H9 (cell line): ENCODE data around the gene SRP68. TPM values are rescaled to one million over a fixed set of nuclear protein-coding genes. Genes with fewer than 3 reads are reported as not detected.

Experiments used
- DNase-seq: peaks from one replicate; pipeline ENCODE4 v3.0.0-alpha.2; 2017
- H2AFZ ChIP-seq: one replicate; pipeline ENCODE4 v1.6.1; 2013; ENCODE audit warnings: mild to moderate bottlenecking, low read length, control low read depth, moderate library complexity
- H2AK5ac ChIP-seq: 2 replicates; pipeline ENCODE4 v1.6.1; 2013; ENCODE audit warnings: low read length, control low read depth, mixed read lengths; ENCODE audit not compliant: insufficient read length
- H2BK120ac ChIP-seq: one replicate; pipeline ENCODE4 v1.6.1; 2013; ENCODE audit warnings: low read depth, mild to moderate bottlenecking, low read length, control low read depth, inconsistent platforms; ENCODE audit not compliant: poor library complexity, severe bottlenecking
- H2BK12ac ChIP-seq: 2 replicates; pipeline ENCODE4 v1.6.1; 2013; ENCODE audit warnings: low read length, control low read depth, mixed read lengths, low read depth; ENCODE audit not compliant: insufficient read length
- H2BK15ac ChIP-seq: 2 replicates; pipeline ENCODE4 v1.6.1; 2013; ENCODE audit warnings: low read depth, low read length, control low read depth
- H2BK20ac ChIP-seq: one replicate; pipeline ENCODE4 v1.6.1; 2013; ENCODE audit warnings: low read depth, mild to moderate bottlenecking, low read length, control low read depth, inconsistent platforms; ENCODE audit not compliant: poor library complexity, severe bottlenecking
- H2BK5ac ChIP-seq: 2 replicates; pipeline ENCODE4 v1.6.1; 2013; ENCODE audit warnings: low read length, control low read depth, mixed read lengths; ENCODE audit not compliant: insufficient read length
- H3K14ac ChIP-seq: 2 replicates; pipeline ENCODE4 v1.6.1; 2013; ENCODE audit warnings: low read length, control low read depth; ENCODE audit not compliant: insufficient read depth
- H3K18ac ChIP-seq: 2 replicates; pipeline ENCODE4 v1.6.1; 2013; ENCODE audit warnings: low read depth, mild to moderate bottlenecking, mixed read lengths, low read length, control low read depth; ENCODE audit not compliant: insufficient read length
- H3K23ac ChIP-seq: 2 replicates; pipeline ENCODE4 v1.6.1; 2013; ENCODE audit warnings: low read length, control low read depth, mixed read lengths, low read depth; ENCODE audit not compliant: insufficient read length
- H3K23me2 ChIP-seq: 2 replicates; pipeline ENCODE4 v1.6.1; 2013; ENCODE audit warnings: low read depth, mild to moderate bottlenecking, mixed read lengths, low read length, control low read depth; ENCODE audit not compliant: insufficient read length, poor library complexity, severe bottlenecking
- H3K27ac ChIP-seq: 2 replicates; pipeline ENCODE4 v1.5.1; 2013; ENCODE audit warnings: low read length, control low read depth, mixed read lengths, low read depth; ENCODE audit not compliant: insufficient read length
- H3K27me3 ChIP-seq: 2 replicates; pipeline ENCODE4 v1.6.1; 2013; ENCODE audit warnings: low read length, control low read depth, inconsistent platforms; ENCODE audit not compliant: insufficient read depth
- H3K4ac ChIP-seq: 2 replicates; pipeline ENCODE4 v1.6.1; 2013; ENCODE audit warnings: low read depth, mild to moderate bottlenecking, control low read depth, inconsistent platforms, low read length, moderate library complexity
- H3K4me1 ChIP-seq: 2 replicates; pipeline ENCODE4 v1.6.1; 2013; ENCODE audit warnings: low read length, control low read depth, inconsistent platforms; ENCODE audit not compliant: insufficient read depth
- H3K4me2 ChIP-seq: 2 replicates; pipeline ENCODE4 v1.6.1; 2013; ENCODE audit warnings: low read length, control low read depth, mixed read lengths; ENCODE audit not compliant: insufficient read length, insufficient read depth
- H3K56ac ChIP-seq: 2 replicates; pipeline ENCODE4 v1.6.1; 2013; ENCODE audit warnings: low read depth, mild to moderate bottlenecking, mixed read lengths, low read length, control low read depth; ENCODE audit not compliant: insufficient read length
- H3K79me1 ChIP-seq: 2 replicates; pipeline ENCODE4 v1.6.1; 2013; ENCODE audit warnings: low read depth, mild to moderate bottlenecking, moderate library complexity, low read length, control low read depth, inconsistent platforms; ENCODE audit not compliant: insufficient read depth, poor library complexity, severe bottlenecking
- H3K79me2 ChIP-seq: 2 replicates; pipeline ENCODE4 v1.6.1; 2013; ENCODE audit warnings: low read length, control low read depth, inconsistent platforms; ENCODE audit not compliant: insufficient read depth
- H3K9ac ChIP-seq: 2 replicates; pipeline ENCODE4 v1.6.1; 2013; ENCODE audit warnings: low read length, control low read depth, mixed read lengths; ENCODE audit not compliant: insufficient read length; ENCODE audit errors: extremely low read depth
- H3K9me3 ChIP-seq: one replicate; pipeline ENCODE4 v1.6.1; 2013; ENCODE audit warnings: low read depth, low read length, inconsistent platforms; ENCODE audit not compliant: control insufficient read depth
- H3T11ph ChIP-seq: one replicate; pipeline ENCODE4 v1.6.1; 2013; ENCODE audit warnings: mild to moderate bottlenecking, low read length, control low read depth, inconsistent platforms
- H4K20me1 ChIP-seq: one replicate; pipeline ENCODE4 v1.6.1; 2013; ENCODE audit not compliant: control insufficient read depth, insufficient read length, insufficient read depth
- H4K5ac ChIP-seq: 2 replicates; pipeline ENCODE4 v1.6.1; 2013; ENCODE audit warnings: low read depth, mild to moderate bottlenecking, mixed read lengths, low read length, control low read depth; ENCODE audit not compliant: insufficient read length
- H4K8ac ChIP-seq: replicated peaks from 2 replicates; pipeline ENCODE4 v1.6.1; 2013; ENCODE audit warnings: low read length, control low read depth, mixed read lengths, low read depth; ENCODE audit not compliant: insufficient read length
- H4K91ac ChIP-seq: 2 replicates; pipeline ENCODE4 v1.6.1; 2013; ENCODE audit warnings: low read depth, mild to moderate bottlenecking, moderate library complexity, mixed read lengths, low read length, control low read depth; ENCODE audit not compliant: insufficient read length
- H3K27ac Mint-ChIP-seq, 3 experiments: 2 replicates in 2 of 3; 3 replicates in 1 of 3; pipeline ENCODE4 v1.8.0; 2020 to 2021; ENCODE audit warnings: mixed read lengths in 3 of 3, mild to moderate bottlenecking in 1 of 3, moderate library complexity in 1 of 3
- H3K27me3 Mint-ChIP-seq: 2 replicates; pipeline ENCODE4 v1.8.0; 2021; ENCODE audit warnings: low read depth, mild to moderate bottlenecking, moderate library complexity, mixed read lengths
- H3K36me3 Mint-ChIP-seq, 3 experiments: 2 replicates in 2 of 3; 3 replicates in 1 of 3; pipeline ENCODE4 v1.8.0; 2020 to 2021; ENCODE audit warnings: low read depth in 3 of 3, mixed read lengths in 3 of 3; ENCODE audit not compliant: insufficient read depth in 1 of 3
- H3K4me1 Mint-ChIP-seq, 2 experiments: 2 replicates each; pipeline ENCODE4 v1.8.0; 2020; ENCODE audit warnings: mixed read lengths in 2 of 2
- H3K4me3 Mint-ChIP-seq, 2 experiments: 2 replicates in 1 of 2; 3 replicates in 1 of 2; pipeline ENCODE4 v1.8.0; 2020 to 2021; ENCODE audit warnings: mild to moderate bottlenecking in 2 of 2, mixed read lengths in 2 of 2, moderate library complexity in 1 of 2
- H3K9me3 Mint-ChIP-seq, 2 experiments: 2 replicates in 1 of 2; 3 replicates in 1 of 2; pipeline ENCODE4 v1.8.0; 2020; ENCODE audit warnings: mild to moderate bottlenecking in 2 of 2, mixed read lengths in 2 of 2, moderate library complexity in 1 of 2
- CTCF ChIP-seq: fragments of 200-600 bp; sonication (generic); conservative IDR thresholded peaks from 3 replicates; pipeline ENCODE4 v1.8.0; 2021; ENCODE audit warnings: antibody characterized with exemption, mild to moderate bottlenecking
- WGBS: extraction: QIAGEN DNeasy Blood & Tissue Kit; methylation state at CpG from one replicate; pipeline ENCODE4 v1.1.7; 2013; ENCODE audit warnings: missing lambda C conversion rate, low lambda C conversion rate, mixed read lengths; ENCODE audit not compliant: insufficient read length; ENCODE audit errors: extremely low coverage; 5-methylcytosine and 5-hydroxymethylcytosine counted together
- total RNA-seq: library from RNA; stranded (reverse); gene quantifications from 2 replicates; pipeline ENCODE4 v1.2.1, GENCODE V29; 2021

The SRP68 gene
- total RNA-seq, 1 experiment from 2014 or later: 86.1 TPM

- H3K9me3 Mint-ChIP-seq: no peaks in the 10 kb centered on the region
- no peaks in the 10 kb centered on the region for H3K23me2 ChIP-seq
- H4K5ac ChIP-seq: no peak overlapping the region
- H3K27ac ChIP-seq: no peak overlapping the region
- H4K20me1 ChIP-seq: no peaks in the 10 kb centered on the region
- no peak overlapping the region for H2BK12ac ChIP-seq
- H3K36me3 Mint-ChIP-seq: no peaks in the 10 kb centered on the region; a peak in 1 of 7 replicates
- no peak overlapping the region for H2BK20ac ChIP-seq
- peaks cover 9% of the 10 kb centered on the region for H3K27me3 Mint-ChIP-seq
- H2AK5ac ChIP-seq: no peak overlapping the region
- no peak overlapping the region for H3K4ac ChIP-seq
- no peak overlapping the region for H3K14ac ChIP-seq
- no peak overlapping the region for H3K27ac Mint-ChIP-seq
- H3K23ac ChIP-seq: no peak overlapping the region
- no peak overlapping the region for H3K56ac ChIP-seq
- no peak for TF ChIP-seq CTCF
- DNase-seq: no peak
- H4K8ac ChIP-seq: no peak overlapping the region
- no CpG with 5 or more reads among the region's 13 CpGs for WGBS
- no peaks in the 10 kb centered on the region for H3K79me2 ChIP-seq
- H3K9ac ChIP-seq: no peak overlapping the region
- H3K4me1 Mint-ChIP-seq: peaks cover 3 to 9% of the 10 kb centered on the region in 2 experiments
- H3K4me3 Mint-ChIP-seq: no peak overlapping the region
- H3K4me2 ChIP-seq: no peak overlapping the region
- no peak overlapping the region for H3T11ph ChIP-seq
- H2BK120ac ChIP-seq: no peak overlapping the region
- no peak overlapping the region for H2AFZ ChIP-seq
- H3K27me3 ChIP-seq: no peaks in the 10 kb centered on the region
- H2BK15ac ChIP-seq: no peak overlapping the region
- H3K18ac ChIP-seq: no peak overlapping the region
- no peaks in the 10 kb centered on the region for H3K9me3 ChIP-seq
- H4K91ac ChIP-seq: no peak overlapping the region
- H3K4me1 ChIP-seq: no peaks in the 10 kb centered on the region
- H2BK5ac ChIP-seq: no peak overlapping the region
- H3K79me1 ChIP-seq: no peaks in the 10 kb centered on the region
Observed at GRCh38 chr17:76018801-76019200, 53.5 kb downstream of the SRP68 start.
